Liver (tissue), 9 donors: ENCODE data around the gene AVL9. TPM values are rescaled to one million over a fixed set of nuclear protein-coding genes. Genes with fewer than 3 reads are reported as not detected.

Experiments used
- DNase-seq: peaks from one replicate; pipeline ENCODE4 v3.0.0-alpha.2; 2017; ENCODE audit warnings: low spot score
- H3K27ac ChIP-seq, 2 donors: one replicate each; pipeline ENCODE4 v1.7.0; 2013; ENCODE audit warnings: inconsistent platforms in 2 of 2, low read length in 2 of 2, control low read depth in 1 of 2, low read depth in 1 of 2, mild to moderate bottlenecking in 1 of 2
- H3K27me3 ChIP-seq, 4 donors: one replicate each; pipeline versions ENCODE4 v1.6.1 to v1.7.0; 2013; ENCODE audit warnings: low read length in 3 of 4, inconsistent platforms in 1 of 4, mild to moderate bottlenecking in 1 of 4, moderate library complexity in 1 of 4; ENCODE audit not compliant: control insufficient read depth in 4 of 4, insufficient read depth in 4 of 4
- H3K36me3 ChIP-seq, 4 donors: one replicate each; pipeline versions ENCODE4 v1.6.1 to v1.7.0; 2013; ENCODE audit warnings: low read length in 3 of 4, mild to moderate bottlenecking in 3 of 4, low read depth in 1 of 4, moderate library complexity in 1 of 4; ENCODE audit not compliant: control insufficient read depth in 4 of 4, insufficient read depth in 3 of 4
- H3K4me1 ChIP-seq, 4 donors: one replicate each; pipeline versions ENCODE4 v1.6.1 to v1.7.0; 2013; ENCODE audit warnings: low read length in 3 of 4, mild to moderate bottlenecking in 3 of 4, moderate library complexity in 1 of 4; ENCODE audit not compliant: control insufficient read depth in 4 of 4, insufficient read depth in 4 of 4
- H3K4me3 ChIP-seq, 3 donors: one replicate each; pipeline versions ENCODE4 v1.6.1 to v1.7.0; 2013; ENCODE audit warnings: low read length in 3 of 3, control low read depth in 1 of 3, low read depth in 1 of 3, mild to moderate bottlenecking in 1 of 3
- H3K9ac ChIP-seq, 2 donors: one replicate each; pipeline ENCODE4 v1.7.0; 2013; ENCODE audit warnings: low read length in 2 of 2, mild to moderate bottlenecking in 2 of 2, moderate library complexity in 2 of 2, control low read depth in 1 of 2, low read depth in 1 of 2
- H3K9me3 ChIP-seq, 4 donors: one replicate each; pipeline versions ENCODE4 v1.6.1 to v1.7.0; 2013; ENCODE audit warnings: low read length in 3 of 4; ENCODE audit not compliant: control insufficient read depth in 4 of 4
- EGR1 ChIP-seq, 2 donors: IDR thresholded peaks; 2 replicates each; pipeline ENCODE4 v1.6.1; 2016 to 2018; ENCODE audit warnings: antibody characterized with exemption in 2 of 2, low read depth in 2 of 2
- FOXA1 ChIP-seq: IDR thresholded peaks from 2 replicates; pipeline ENCODE4 v1.6.1; 2016; ENCODE audit warnings: antibody characterized with exemption
- FOXA2 ChIP-seq: IDR thresholded peaks from 2 replicates; pipeline ENCODE4 v1.6.1; 2016; ENCODE audit warnings: antibody characterized with exemption
- GABPA ChIP-seq, 2 donors: IDR thresholded peaks in 1 of 2; conservative IDR thresholded peaks in 1 of 2; 2 replicates each; pipeline ENCODE4 v1.6.1; 2016; ENCODE audit warnings: antibody characterized with exemption in 2 of 2, mild to moderate bottlenecking in 1 of 2, moderate library complexity in 1 of 2
- HNF4A ChIP-seq, 2 donors: conservative IDR thresholded peaks; 2 replicates each; pipeline ENCODE4 v1.6.1; 2016; ENCODE audit warnings: antibody characterized with exemption in 2 of 2, mild to moderate bottlenecking in 2 of 2
- HNF4G ChIP-seq: IDR thresholded peaks from 2 replicates; pipeline ENCODE4 v1.6.1; 2016; ENCODE audit warnings: antibody characterized with exemption
- NR2F2 ChIP-seq: IDR thresholded peaks from 2 replicates; pipeline ENCODE4 v1.6.1; 2016; ENCODE audit warnings: antibody characterized with exemption
- RXRA ChIP-seq, 2 donors: IDR thresholded peaks; 2 replicates each; pipeline ENCODE4 v1.6.1; 2017 to 2018; ENCODE audit warnings: antibody characterized with exemption in 2 of 2, mild to moderate bottlenecking in 1 of 2
- SP1 ChIP-seq: IDR thresholded peaks from 2 replicates; pipeline ENCODE4 v1.6.1; 2018; ENCODE audit warnings: antibody characterized with exemption, mild to moderate bottlenecking
- WGBS: extraction: QIAGEN DNeasy Blood & Tissue Kit; methylation state at CpG from one replicate; pipeline ENCODE4 v1.1.7; 2013; 5-methylcytosine and 5-hydroxymethylcytosine counted together
- polyA plus RNA-seq, 2 donors: library from polyadenylated mRNA; stranded (reverse) in 1 of 2; unstranded in 1 of 2; fragments of 200-250 nt in 1 of 2; fragments of >200 nt in 1 of 2; fragmentation: Nextera tagmentation in 1 of 2; extraction: Ambion mirVana in 1 of 2; gene quantifications; one replicate each; pipeline versions ENCODE4 v1.2.1 to v1.2.3, GENCODE V29; 2013 to 2015
- total RNA-seq, 2 donors: library from RNA; depleted of rRNA; stranded (reverse); fragments of >200 nt; gene quantifications; one replicate each; pipeline ENCODE4 v1.2.3, GENCODE V29; 2014
- TF ChIP-seq, protein P1 (sequence below): IDR thresholded peaks from 2 replicates; pipeline ENCODE4 v1.6.1; 2016; ENCODE audit warnings: antibody characterized with exemption
- TF ChIP-seq, protein P2 (sequence below): IDR thresholded peaks from 2 replicates; pipeline ENCODE4 v1.6.1; 2016; ENCODE audit warnings: antibody characterized with exemption, mild to moderate bottlenecking
- TF ChIP-seq, protein P3 (sequence below): fragments of 150-350 bp; IDR thresholded peaks from 2 replicates; pipeline ENCODE4 v1.5.1; 2017; ENCODE audit warnings: improper control_type of control experiment, low read depth, low read length; ENCODE audit not compliant: missing input control
- TF ChIP-seq, protein P4 (sequence below): IDR thresholded peaks from 2 replicates; pipeline ENCODE4 v1.6.1; 2016; ENCODE audit warnings: antibody characterized with exemption
- donor health status: healthy.
- donor health status: healthy.
- donor health status: healthy.
- donor health status: healthy.
- donor health status: healthy.

The AVL9 gene
- total and polyA plus RNA-seq, 4 donors: 5.5 to 18.5 (median 11.6) TPM

DNA sequence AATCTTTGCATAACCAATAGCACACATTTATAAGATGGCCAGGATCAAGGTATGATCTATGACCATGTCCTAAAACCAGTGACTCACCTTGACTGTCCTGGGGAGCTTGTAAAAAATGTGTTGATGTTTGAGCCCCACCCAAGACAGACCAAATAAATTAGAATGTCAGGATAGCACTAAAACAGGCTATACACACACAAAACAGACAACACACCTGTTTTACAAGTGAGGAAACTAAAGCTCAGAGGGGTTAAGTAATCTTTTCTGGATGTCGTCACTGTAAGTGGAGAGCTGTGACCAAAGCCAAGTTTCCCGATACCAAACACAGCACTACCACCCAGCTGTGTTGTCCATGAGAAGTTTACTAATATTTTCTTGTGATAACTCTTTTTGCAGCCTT, 84.5 kb downstream of the AVL9 start:
- Histone ChIP-seq H3K36me3 (peaks cover 8 to 63% (median 45%) of the 10 kb centered on the region in 4 donors), H3K27me3 (no peaks in the 10 kb centered on the region), H3K27ac (no peak overlapping the region), H3K9me3 (no peaks in the 10 kb centered on the region), H3K4me3 (no peak overlapping the region), H3K4me1 (no peaks in the 10 kb centered on the region), H3K9ac (no peak overlapping the region)
- TF ChIP-seq GABPA (IDR thresholded peaks at IDR 0.05 in 1 of 2, conservative IDR thresholded peaks at IDR 0.05 in 1 of 2) (no peak), RXRA (IDR thresholded peaks at IDR 0.05) (no peak), FOXA2 (no peak), SP1 (no peak), NR2F2 (no peak), FOXA1 (no peak), HNF4G (no peak), HNF4A (conservative IDR thresholded peaks at IDR 0.05) (no peak)
- TF ChIP-seq, protein P1, sequence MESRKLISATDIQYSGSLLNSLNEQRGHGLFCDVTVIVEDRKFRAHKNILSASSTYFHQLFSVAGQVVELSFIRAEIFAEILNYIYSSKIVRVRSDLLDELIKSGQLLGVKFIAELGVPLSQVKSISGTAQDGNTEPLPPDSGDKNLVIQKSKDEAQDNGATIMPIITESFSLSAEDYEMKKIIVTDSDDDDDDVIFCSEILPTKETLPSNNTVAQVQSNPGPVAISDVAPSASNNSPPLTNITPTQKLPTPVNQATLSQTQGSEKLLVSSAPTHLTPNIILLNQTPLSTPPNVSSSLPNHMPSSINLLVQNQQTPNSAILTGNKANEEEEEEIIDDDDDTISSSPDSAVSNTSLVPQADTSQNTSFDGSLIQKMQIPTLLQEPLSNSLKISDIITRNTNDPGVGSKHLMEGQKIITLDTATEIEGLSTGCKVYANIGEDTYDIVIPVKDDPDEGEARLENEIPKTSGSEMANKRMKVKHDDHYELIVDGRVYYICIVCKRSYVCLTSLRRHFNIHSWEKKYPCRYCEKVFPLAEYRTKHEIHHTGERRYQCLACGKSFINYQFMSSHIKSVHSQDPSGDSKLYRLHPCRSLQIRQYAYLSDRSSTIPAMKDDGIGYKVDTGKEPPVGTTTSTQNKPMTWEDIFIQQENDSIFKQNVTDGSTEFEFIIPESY: no peak
- TF ChIP-seq, protein P2, sequence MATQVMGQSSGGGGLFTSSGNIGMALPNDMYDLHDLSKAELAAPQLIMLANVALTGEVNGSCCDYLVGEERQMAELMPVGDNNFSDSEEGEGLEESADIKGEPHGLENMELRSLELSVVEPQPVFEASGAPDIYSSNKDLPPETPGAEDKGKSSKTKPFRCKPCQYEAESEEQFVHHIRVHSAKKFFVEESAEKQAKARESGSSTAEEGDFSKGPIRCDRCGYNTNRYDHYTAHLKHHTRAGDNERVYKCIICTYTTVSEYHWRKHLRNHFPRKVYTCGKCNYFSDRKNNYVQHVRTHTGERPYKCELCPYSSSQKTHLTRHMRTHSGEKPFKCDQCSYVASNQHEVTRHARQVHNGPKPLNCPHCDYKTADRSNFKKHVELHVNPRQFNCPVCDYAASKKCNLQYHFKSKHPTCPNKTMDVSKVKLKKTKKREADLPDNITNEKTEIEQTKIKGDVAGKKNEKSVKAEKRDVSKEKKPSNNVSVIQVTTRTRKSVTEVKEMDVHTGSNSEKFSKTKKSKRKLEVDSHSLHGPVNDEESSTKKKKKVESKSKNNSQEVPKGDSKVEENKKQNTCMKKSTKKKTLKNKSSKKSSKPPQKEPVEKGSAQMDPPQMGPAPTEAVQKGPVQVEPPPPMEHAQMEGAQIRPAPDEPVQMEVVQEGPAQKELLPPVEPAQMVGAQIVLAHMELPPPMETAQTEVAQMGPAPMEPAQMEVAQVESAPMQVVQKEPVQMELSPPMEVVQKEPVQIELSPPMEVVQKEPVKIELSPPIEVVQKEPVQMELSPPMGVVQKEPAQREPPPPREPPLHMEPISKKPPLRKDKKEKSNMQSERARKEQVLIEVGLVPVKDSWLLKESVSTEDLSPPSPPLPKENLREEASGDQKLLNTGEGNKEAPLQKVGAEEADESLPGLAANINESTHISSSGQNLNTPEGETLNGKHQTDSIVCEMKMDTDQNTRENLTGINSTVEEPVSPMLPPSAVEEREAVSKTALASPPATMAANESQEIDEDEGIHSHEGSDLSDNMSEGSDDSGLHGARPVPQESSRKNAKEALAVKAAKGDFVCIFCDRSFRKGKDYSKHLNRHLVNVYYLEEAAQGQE: no peak
- no peak for DNase-seq
- WGBS: 87% methylated on average over 2 of the region's 2 CpGs

DNA sequence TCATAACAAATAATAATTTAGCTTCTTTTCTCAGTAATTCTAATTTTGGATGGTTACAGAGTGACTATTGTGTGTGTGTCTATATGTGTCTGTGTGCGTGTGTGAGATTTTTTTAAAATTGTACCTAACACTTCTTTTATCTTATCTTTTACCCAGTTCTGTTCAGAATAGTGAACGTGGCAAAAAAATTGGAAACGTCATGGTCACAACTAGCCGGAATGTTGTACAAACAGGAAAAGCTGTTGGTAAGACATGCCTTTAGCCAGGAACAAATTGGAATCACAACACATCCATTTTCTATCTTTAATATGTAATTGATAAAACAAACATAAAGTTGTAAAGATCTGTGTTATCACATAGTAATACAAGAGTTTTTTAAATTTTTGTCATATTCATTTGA, 85.4 kb downstream of the AVL9 start:
- TF ChIP-seq EGR1 (IDR thresholded peaks at IDR 0.05; ENCODE audit: low read depth in 2 of 2) (no peak), NR2F2 (no peak), RXRA (IDR thresholded peaks at IDR 0.05) (no peak)
- TF ChIP-seq, protein P3, sequence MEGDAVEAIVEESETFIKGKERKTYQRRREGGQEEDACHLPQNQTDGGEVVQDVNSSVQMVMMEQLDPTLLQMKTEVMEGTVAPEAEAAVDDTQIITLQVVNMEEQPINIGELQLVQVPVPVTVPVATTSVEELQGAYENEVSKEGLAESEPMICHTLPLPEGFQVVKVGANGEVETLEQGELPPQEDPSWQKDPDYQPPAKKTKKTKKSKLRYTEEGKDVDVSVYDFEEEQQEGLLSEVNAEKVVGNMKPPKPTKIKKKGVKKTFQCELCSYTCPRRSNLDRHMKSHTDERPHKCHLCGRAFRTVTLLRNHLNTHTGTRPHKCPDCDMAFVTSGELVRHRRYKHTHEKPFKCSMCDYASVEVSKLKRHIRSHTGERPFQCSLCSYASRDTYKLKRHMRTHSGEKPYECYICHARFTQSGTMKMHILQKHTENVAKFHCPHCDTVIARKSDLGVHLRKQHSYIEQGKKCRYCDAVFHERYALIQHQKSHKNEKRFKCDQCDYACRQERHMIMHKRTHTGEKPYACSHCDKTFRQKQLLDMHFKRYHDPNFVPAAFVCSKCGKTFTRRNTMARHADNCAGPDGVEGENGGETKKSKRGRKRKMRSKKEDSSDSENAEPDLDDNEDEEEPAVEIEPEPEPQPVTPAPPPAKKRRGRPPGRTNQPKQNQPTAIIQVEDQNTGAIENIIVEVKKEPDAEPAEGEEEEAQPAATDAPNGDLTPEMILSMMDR: no peak
- TF ChIP-seq, protein P4, sequence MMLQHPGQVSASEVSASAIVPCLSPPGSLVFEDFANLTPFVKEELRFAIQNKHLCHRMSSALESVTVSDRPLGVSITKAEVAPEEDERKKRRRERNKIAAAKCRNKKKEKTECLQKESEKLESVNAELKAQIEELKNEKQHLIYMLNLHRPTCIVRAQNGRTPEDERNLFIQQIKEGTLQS: no peak
- 86% methylated on average over 4 of the region's 4 CpGs for WGBS
- Histone ChIP-seq H3K27me3 (no peaks in the 10 kb centered on the region), H3K27ac (no peak overlapping the region), H3K4me3 (no peak overlapping the region), H3K9me3 (no peaks in the 10 kb centered on the region), H3K9ac (no peak overlapping the region), H3K36me3 (peaks cover 6 to 65% (median 51%) of the 10 kb centered on the region in 4 donors), H3K4me1 (no peaks in the 10 kb centered on the region)
- DNase-seq: no peak
